Osteoblast (primary cell): ENCODE measurements around the gene ZYG11A. TPM values are rescaled to one million over a fixed set of nuclear protein-coding genes. Genes with fewer than 3 reads are reported as not detected.

ENCODE experiments used
- DNase-seq: peaks from one replicate; pipeline ENCODE4 v3.0.0; 2011; ENCODE audit warnings: low spot score, mixed read lengths; ENCODE audit not compliant: insufficient read length; ENCODE audit errors: missing footprints
- H2AFZ ChIP-seq: 2 replicates; pipeline ENCODE4 v1.6.0; 2011; ENCODE audit warnings: mild to moderate bottlenecking, low read length
- H3K27ac ChIP-seq: 2 replicates; pipeline ENCODE4 v1.5.1; 2011; ENCODE audit warnings: mild to moderate bottlenecking, low read depth, low read length, moderate library complexity
- H3K27me3 ChIP-seq: 2 replicates; pipeline ENCODE4 v1.6.0; 2012; ENCODE audit warnings: mild to moderate bottlenecking, control low read depth, inconsistent platforms, low read length, moderate library complexity; ENCODE audit not compliant: insufficient read depth
- H3K36me3 ChIP-seq: 2 replicates; pipeline ENCODE4 v1.5.1; 2011; ENCODE audit warnings: mild to moderate bottlenecking, low read length, control low read depth, moderate library complexity; ENCODE audit not compliant: insufficient read depth
- H3K4me1 ChIP-seq: 2 replicates; pipeline ENCODE4 v1.5.1; 2011; ENCODE audit warnings: mild to moderate bottlenecking, low read length, control low read depth, moderate library complexity; ENCODE audit not compliant: insufficient read depth
- H3K4me2 ChIP-seq: 2 replicates; pipeline ENCODE4 v1.6.0; 2011; ENCODE audit warnings: mild to moderate bottlenecking, low read length; ENCODE audit not compliant: insufficient read depth
- H3K4me3 ChIP-seq: fragments of 200-600 bp; sonication (generic); 3 replicates; pipeline ENCODE4 v1.5.1; 2012; ENCODE audit warnings: mild to moderate bottlenecking, low read length, inconsistent platforms; ENCODE audit not compliant: insufficient read depth
- H3K79me2 ChIP-seq: 2 replicates; pipeline ENCODE4 v1.6.0; 2012; ENCODE audit warnings: mild to moderate bottlenecking, low read length, control low read depth, inconsistent platforms; ENCODE audit not compliant: insufficient read depth
- H3K9me3 ChIP-seq: 2 replicates; pipeline ENCODE4 v1.5.1; 2011; ENCODE audit warnings: low read depth, low read length, control low read depth
- H4K20me1 ChIP-seq: 2 replicates; pipeline ENCODE4 v1.6.0; 2012; ENCODE audit warnings: mild to moderate bottlenecking, low read length, control low read depth; ENCODE audit not compliant: insufficient read depth
- total RNA-seq: library from RNA; depleted of rRNA; stranded (reverse); fragments of >200 nt; gene quantifications from 2 replicates; pipeline ENCODE4 v1.2.3, GENCODE V29; 2012
- TF ChIP-seq, protein P1 (sequence below): IDR thresholded peaks from 2 replicates; pipeline ENCODE4 v1.5.1; 2011; ENCODE audit warnings: mild to moderate bottlenecking, low read depth, low read length, moderate library complexity; ENCODE audit errors: extremely low read depth

Gene ZYG11A
- total RNA-seq, 1 donor = under 0.01 TPM

DNA sequence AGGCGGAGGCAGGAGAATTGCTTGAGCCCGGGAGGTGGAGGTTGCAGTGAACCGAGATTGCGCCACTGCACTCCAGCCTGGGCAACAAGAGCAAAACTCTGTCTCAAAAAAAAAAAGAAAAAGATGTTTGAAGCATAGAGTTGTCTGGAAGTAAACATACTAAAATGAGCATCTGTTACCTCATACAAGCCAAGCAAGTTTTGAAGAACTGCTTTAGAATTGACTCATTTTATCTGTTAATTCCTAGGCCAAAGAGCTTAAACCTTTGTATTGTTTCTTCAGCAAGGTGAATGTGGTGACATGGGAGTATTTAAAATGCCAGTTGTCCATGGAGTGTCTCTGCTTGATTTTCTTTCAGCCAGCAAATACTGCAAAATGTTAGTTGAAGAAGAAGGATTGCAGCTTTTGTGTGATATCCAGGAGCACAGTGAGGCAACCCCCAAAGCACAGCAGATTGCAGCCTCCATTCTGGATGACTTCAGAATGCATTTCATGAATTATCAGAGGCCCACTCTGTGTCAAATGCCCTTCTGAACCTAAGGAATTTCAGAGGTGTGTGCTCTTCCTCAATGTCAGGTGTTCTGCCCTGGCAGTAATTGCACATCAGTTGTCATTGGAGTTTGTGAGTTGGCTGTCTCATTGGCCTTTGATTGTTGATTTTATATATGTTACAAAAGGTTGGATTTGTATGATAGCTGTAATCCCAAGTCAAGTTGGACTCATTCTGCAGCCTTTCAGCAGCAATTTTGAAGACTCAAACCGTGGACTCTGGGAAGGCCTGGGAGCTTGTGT lies 50.1 kb downstream of the ZYG11A start:
- no peak overlapping the region for H2AFZ ChIP-seq
- H3K4me2 ChIP-seq = no peak overlapping the region
- TF ChIP-seq, protein P1, sequence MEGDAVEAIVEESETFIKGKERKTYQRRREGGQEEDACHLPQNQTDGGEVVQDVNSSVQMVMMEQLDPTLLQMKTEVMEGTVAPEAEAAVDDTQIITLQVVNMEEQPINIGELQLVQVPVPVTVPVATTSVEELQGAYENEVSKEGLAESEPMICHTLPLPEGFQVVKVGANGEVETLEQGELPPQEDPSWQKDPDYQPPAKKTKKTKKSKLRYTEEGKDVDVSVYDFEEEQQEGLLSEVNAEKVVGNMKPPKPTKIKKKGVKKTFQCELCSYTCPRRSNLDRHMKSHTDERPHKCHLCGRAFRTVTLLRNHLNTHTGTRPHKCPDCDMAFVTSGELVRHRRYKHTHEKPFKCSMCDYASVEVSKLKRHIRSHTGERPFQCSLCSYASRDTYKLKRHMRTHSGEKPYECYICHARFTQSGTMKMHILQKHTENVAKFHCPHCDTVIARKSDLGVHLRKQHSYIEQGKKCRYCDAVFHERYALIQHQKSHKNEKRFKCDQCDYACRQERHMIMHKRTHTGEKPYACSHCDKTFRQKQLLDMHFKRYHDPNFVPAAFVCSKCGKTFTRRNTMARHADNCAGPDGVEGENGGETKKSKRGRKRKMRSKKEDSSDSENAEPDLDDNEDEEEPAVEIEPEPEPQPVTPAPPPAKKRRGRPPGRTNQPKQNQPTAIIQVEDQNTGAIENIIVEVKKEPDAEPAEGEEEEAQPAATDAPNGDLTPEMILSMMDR = no peak
- no peak overlapping the region for H3K4me3 ChIP-seq
- no peak for DNase-seq
- no peak overlapping the region for H3K27ac ChIP-seq
- H3K4me1 ChIP-seq = no peaks in the 10 kb centered on the region
- no peaks in the 10 kb centered on the region for H3K27me3 ChIP-seq
- H3K36me3 ChIP-seq = no peaks in the 10 kb centered on the region
- no peaks in the 10 kb centered on the region for H4K20me1 ChIP-seq
- H3K9me3 ChIP-seq = no peaks in the 10 kb centered on the region
- H3K79me2 ChIP-seq = no peaks in the 10 kb centered on the region

DNA sequence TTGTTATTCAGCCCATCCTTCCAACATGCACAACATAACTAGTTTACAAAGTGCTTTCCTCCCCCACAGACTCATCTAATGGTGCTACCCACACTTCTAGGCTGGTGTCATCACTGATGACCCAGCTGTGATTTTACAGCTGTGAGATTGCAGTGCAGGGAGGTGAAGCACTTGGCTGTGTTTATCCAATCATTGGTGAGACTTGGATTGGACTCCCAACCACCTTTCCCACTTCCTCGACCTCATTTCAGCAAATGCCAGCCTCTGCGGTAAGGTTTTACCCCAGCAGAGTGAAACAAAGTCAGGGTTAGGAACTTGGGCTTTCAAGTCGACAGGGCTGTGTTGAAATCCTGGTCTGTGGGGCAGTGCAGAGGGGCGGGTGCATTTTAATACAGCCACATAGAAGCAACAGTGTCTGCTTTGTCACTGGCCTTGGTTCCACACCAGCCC lies 56.9 kb downstream of the ZYG11A start:
- TF ChIP-seq, protein P1 = no peak
- DNase-seq = no peak
- Histone ChIP-seq H3K4me2 (no peak overlapping the region), H3K36me3 (peaks cover 3% of the 10 kb centered on the region), H3K27me3 (no peaks in the 10 kb centered on the region), H4K20me1 (no peaks in the 10 kb centered on the region), H3K9me3 (no peaks in the 10 kb centered on the region), H2AFZ (no peak overlapping the region), H3K4me3 (no peak overlapping the region), H3K79me2 (no peaks in the 10 kb centered on the region), H3K4me1 (no peaks in the 10 kb centered on the region), H3K27ac (no peak overlapping the region)

DNA sequence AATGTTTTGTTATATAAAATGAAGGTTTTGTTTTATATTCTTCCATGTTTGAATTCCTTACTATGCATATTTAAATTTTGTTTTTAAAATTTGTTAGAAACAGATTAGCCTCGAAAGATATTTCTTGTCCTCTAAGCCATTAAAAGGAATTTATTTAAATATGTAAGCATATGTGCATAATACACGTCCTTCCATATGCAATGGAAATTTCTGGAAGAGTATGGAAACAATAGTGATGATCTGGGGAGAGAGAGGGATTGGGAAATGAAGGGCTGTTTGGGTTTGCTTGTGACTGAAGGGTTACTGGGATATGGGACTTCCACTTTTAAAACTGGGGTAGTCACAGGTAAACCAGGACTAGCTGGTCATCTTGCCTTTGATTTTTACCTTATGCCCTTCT lies 57.8 kb downstream of the ZYG11A start:
- no peaks in the 10 kb centered on the region for H3K9me3 ChIP-seq
- H3K4me1 ChIP-seq = no peaks in the 10 kb centered on the region
- H3K27ac ChIP-seq = no peak overlapping the region
- peaks cover 3% of the 10 kb centered on the region for H3K36me3 ChIP-seq
- no peak overlapping the region for H3K4me3 ChIP-seq
- TF ChIP-seq, protein P1 = no peak
- H3K27me3 ChIP-seq = no peaks in the 10 kb centered on the region
- no peak overlapping the region for H2AFZ ChIP-seq
- H3K4me2 ChIP-seq = no peak overlapping the region
- no peaks in the 10 kb centered on the region for H4K20me1 ChIP-seq
- H3K79me2 ChIP-seq = no peaks in the 10 kb centered on the region
- DNase-seq = no peak

DNA sequence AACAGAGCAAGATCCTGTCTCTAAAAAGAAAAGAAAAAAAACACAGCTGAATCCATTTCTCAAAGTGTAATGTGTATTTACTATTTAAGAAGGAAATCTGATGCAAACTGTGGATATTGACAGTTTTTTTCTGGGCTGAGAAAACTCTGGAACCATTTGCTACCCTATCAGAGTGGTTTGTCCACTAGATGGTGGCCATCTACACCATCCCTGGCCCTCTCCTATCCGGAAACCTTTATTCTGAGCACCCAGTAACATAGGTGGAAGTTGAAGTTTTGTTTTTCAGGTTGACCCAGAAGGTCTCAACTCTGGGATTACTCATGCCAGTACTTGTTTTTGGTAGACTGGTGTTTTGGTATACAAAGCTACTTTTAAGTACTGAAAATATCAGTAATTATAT lies 58.8 kb downstream of the ZYG11A start:
- H4K20me1 ChIP-seq = no peaks in the 10 kb centered on the region
- peaks cover 3% of the 10 kb centered on the region for H3K36me3 ChIP-seq
- H3K4me3 ChIP-seq = no peak overlapping the region
- no peak for DNase-seq
- no peak overlapping the region for H3K4me2 ChIP-seq
- no peak overlapping the region for H2AFZ ChIP-seq
- no peak overlapping the region for H3K27ac ChIP-seq
- H3K27me3 ChIP-seq = no peaks in the 10 kb centered on the region
- no peaks in the 10 kb centered on the region for H3K4me1 ChIP-seq
- no peaks in the 10 kb centered on the region for H3K9me3 ChIP-seq
- H3K79me2 ChIP-seq = no peaks in the 10 kb centered on the region
- TF ChIP-seq, protein P1 = no peak
